Measurements from ENCODE around the gene GPR39.

GPR39 gene

DNA sequence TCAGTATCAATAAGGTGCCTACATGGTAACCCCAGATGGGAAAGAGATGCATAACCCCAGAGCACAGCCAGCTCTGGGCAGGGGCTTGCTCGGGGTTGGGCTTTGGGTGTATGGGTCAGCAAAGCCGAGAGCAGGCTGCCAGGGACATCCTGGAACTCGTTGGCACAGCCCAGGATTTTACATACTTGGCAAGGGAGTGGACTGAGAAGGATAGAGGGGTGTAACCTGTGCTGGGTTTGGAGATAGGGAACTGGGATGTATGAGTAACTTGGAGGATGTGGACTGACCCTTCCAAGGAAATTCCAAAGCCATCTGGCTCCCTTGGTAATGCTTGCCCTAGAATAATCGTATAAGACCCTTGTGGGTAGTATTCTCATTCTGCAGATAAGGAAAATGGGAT is 44.2 kb downstream of the GPR39 start:
- no peaks in the 10 kb centered on the region for H3K79me2 ChIP-seq (ENCODE audit: control insufficient read depth, low read length)
- H3F3A ChIP-seq (ENCODE audit: control insufficient read depth, insufficient read depth) = no peaks in the 10 kb centered on the region
- no peaks in the 10 kb centered on the region for H3K27me3 ChIP-seq (ENCODE audit: control insufficient read depth, low read length)
- peaks cover 3% of the 10 kb centered on the region; the same call in 1 of the 2 replicates for H3K9me3 ChIP-seq (ENCODE audit: control insufficient read depth, insufficient read depth, low read length)
- H3K4me2 ChIP-seq (ENCODE audit: low read length) = no peak overlapping the region
- no peaks in the 10 kb centered on the region for H4K20me1 ChIP-seq (ENCODE audit: control insufficient read depth, insufficient read depth, low read depth, low read length)
- H3K4me3 ChIP-seq (ENCODE audit: low read length) = no peak overlapping the region
- H3K36me3 ChIP-seq (ENCODE audit: control insufficient read depth, low read length) = no peaks in the 10 kb centered on the region
- no peaks in the 10 kb centered on the region for H3K4me1 ChIP-seq (ENCODE audit: control insufficient read depth, low read length)
- no peaks in the 10 kb centered on the region for H3K9me2 ChIP-seq (replicated peaks; ENCODE audit: control insufficient read depth, low read length)
- no peak for TF ChIP-seq EZH2phosphoT487 (IDR thresholded peaks at IDR 0.05; ENCODE audit: borderline replicate concordance, low read length)
- TF ChIP-seq, protein P1, sequence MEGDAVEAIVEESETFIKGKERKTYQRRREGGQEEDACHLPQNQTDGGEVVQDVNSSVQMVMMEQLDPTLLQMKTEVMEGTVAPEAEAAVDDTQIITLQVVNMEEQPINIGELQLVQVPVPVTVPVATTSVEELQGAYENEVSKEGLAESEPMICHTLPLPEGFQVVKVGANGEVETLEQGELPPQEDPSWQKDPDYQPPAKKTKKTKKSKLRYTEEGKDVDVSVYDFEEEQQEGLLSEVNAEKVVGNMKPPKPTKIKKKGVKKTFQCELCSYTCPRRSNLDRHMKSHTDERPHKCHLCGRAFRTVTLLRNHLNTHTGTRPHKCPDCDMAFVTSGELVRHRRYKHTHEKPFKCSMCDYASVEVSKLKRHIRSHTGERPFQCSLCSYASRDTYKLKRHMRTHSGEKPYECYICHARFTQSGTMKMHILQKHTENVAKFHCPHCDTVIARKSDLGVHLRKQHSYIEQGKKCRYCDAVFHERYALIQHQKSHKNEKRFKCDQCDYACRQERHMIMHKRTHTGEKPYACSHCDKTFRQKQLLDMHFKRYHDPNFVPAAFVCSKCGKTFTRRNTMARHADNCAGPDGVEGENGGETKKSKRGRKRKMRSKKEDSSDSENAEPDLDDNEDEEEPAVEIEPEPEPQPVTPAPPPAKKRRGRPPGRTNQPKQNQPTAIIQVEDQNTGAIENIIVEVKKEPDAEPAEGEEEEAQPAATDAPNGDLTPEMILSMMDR (IDR thresholded peaks at IDR 0.05; ENCODE audit: low read depth, low read length, poor library complexity, severe bottlenecking) = no peak
- H3K27ac ChIP-seq (ENCODE audit: low read depth, low read length) = no peak overlapping the region

DNA sequence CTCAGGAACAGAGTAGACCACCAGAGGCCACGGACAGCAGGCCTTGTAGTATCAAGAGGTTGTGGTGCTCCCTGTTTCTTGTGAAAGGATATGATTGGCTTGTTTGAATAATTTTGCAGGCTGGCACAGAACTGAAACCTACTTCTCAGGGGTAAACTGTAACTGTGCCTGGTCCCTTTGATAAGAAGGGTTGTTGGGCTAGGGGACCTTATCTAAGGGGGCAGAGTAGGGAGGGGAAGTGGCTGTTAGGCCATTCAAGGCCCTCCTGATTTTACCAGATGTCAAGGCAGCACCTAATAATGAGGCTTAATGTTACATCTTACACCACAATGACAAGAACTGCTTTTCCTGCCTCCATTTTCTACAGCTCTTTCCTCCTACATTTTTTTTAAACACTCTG is 45.6 kb downstream of the GPR39 start:
- peaks cover 11% of the 10 kb centered on the region; the same call in 1 of the 2 replicates for H3K9me3 ChIP-seq (ENCODE audit: control insufficient read depth, insufficient read depth, low read length)
- no peaks in the 10 kb centered on the region for H3K27me3 ChIP-seq (ENCODE audit: control insufficient read depth, low read length)
- H3K27ac ChIP-seq (ENCODE audit: low read depth, low read length) = no peak overlapping the region
- no peak overlapping the region for H3K4me3 ChIP-seq (ENCODE audit: low read length)
- no peaks in the 10 kb centered on the region for H3K79me2 ChIP-seq (ENCODE audit: control insufficient read depth, low read length)
- no peaks in the 10 kb centered on the region for H3K9me2 ChIP-seq (replicated peaks; ENCODE audit: control insufficient read depth, low read length)
- no peaks in the 10 kb centered on the region for H4K20me1 ChIP-seq (ENCODE audit: control insufficient read depth, insufficient read depth, low read depth, low read length)
- no peaks in the 10 kb centered on the region for H3K36me3 ChIP-seq (ENCODE audit: control insufficient read depth, low read length)
- TF ChIP-seq EZH2phosphoT487 (IDR thresholded peaks at IDR 0.05; ENCODE audit: borderline replicate concordance, low read length) = no peak
- H3F3A ChIP-seq (ENCODE audit: control insufficient read depth, insufficient read depth) = no peaks in the 10 kb centered on the region
- H3K4me1 ChIP-seq (ENCODE audit: control insufficient read depth, low read length) = no peaks in the 10 kb centered on the region
- H3K4me2 ChIP-seq (ENCODE audit: low read length) = no peak overlapping the region

DNA sequence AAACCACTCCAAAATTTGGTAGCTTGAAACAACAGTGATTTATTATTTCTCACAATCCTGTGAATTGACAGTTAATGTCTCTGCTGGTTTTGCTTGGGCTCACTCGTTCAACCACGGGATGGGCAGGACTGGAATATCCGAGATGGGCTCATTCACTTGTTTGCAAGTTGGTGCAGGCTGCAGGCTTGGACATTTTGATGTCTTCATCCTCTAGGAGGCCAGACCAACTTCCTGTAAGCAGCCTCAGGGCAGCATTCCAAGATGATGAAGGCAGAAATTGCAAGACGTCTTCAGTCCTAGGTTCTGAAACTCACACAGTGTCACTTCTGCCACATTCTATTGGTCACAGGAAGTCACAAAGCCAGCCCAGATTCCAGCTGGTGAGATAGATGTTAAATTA is 47.1 kb downstream of the GPR39 start:
- H3K9me2 ChIP-seq (replicated peaks; ENCODE audit: control insufficient read depth, low read length) = no peaks in the 10 kb centered on the region
- no peak overlapping the region for H3K27ac ChIP-seq (ENCODE audit: low read depth, low read length)
- H3K36me3 ChIP-seq (ENCODE audit: control insufficient read depth, low read length) = no peaks in the 10 kb centered on the region
- H3K27me3 ChIP-seq (ENCODE audit: control insufficient read depth, low read length) = no peaks in the 10 kb centered on the region
- H3K4me1 ChIP-seq (ENCODE audit: control insufficient read depth, low read length) = no peaks in the 10 kb centered on the region
- TF ChIP-seq, protein P1 (IDR thresholded peaks at IDR 0.05; ENCODE audit: low read depth, low read length, poor library complexity, severe bottlenecking) = no peak
- no peak for TF ChIP-seq EZH2phosphoT487 (IDR thresholded peaks at IDR 0.05; ENCODE audit: borderline replicate concordance, low read length)
- H3K79me2 ChIP-seq (ENCODE audit: control insufficient read depth, low read length) = no peaks in the 10 kb centered on the region
- H3F3A ChIP-seq (ENCODE audit: control insufficient read depth, insufficient read depth) = no peaks in the 10 kb centered on the region
- peaks cover 14% of the 10 kb centered on the region; the same call in 1 of the 2 replicates for H3K9me3 ChIP-seq (ENCODE audit: control insufficient read depth, insufficient read depth, low read length)
- H3K4me3 ChIP-seq (ENCODE audit: low read length) = no peak overlapping the region
- H3K4me2 ChIP-seq (ENCODE audit: low read length) = no peak overlapping the region
- H4K20me1 ChIP-seq (ENCODE audit: control insufficient read depth, insufficient read depth, low read depth, low read length) = no peaks in the 10 kb centered on the region

DNA sequence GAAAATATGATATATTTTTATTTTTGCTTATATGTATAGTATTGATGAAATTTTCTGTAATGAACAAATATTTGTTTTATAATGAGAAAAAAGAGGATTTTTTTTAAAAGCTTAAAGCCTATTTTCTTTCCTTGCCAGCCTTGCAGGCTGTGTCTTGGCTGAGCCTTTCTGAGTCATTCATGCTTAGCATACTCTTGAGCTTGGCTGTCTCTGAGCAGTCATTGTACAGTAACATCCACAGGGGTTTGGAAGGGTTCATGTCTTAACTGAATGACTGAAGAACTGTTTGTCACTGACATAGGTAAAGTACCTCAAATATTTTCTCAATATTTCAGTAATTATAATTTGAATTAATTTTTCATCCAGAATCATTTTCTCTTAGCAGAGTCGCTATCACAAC is 49.3 kb downstream of the GPR39 start:
- Histone ChIP-seq H3F3A (ENCODE audit: control insufficient read depth, insufficient read depth) (no peaks in the 10 kb centered on the region), H3K4me3 (ENCODE audit: low read length) (no peak overlapping the region)
- TF ChIP-seq EZH2phosphoT487 (IDR thresholded peaks at IDR 0.05; ENCODE audit: borderline replicate concordance, low read length) = no peak
- TF ChIP-seq, protein P1 (IDR thresholded peaks at IDR 0.05; ENCODE audit: low read depth, low read length, poor library complexity, severe bottlenecking) = no peak

More for the DNA sequence above, 49.3 kb downstream of the GPR39 start:
- no peaks in the 10 kb centered on the region for H3K27me3 ChIP-seq (ENCODE audit: control insufficient read depth, low read length)
- H3K36me3 ChIP-seq (ENCODE audit: control insufficient read depth, low read length) = no peaks in the 10 kb centered on the region
- H4K20me1 ChIP-seq (ENCODE audit: control insufficient read depth, insufficient read depth, low read depth, low read length) = no peaks in the 10 kb centered on the region
- H3K4me2 ChIP-seq (ENCODE audit: low read length) = no peak overlapping the region
- no peak overlapping the region for H3K27ac ChIP-seq (ENCODE audit: low read depth, low read length)
- H3K79me2 ChIP-seq (ENCODE audit: control insufficient read depth, low read length) = no peaks in the 10 kb centered on the region
- no peaks in the 10 kb centered on the region for H3K4me1 ChIP-seq (ENCODE audit: control insufficient read depth, low read length)
- peaks cover 16% of the 10 kb centered on the region; the same call in 1 of the 2 replicates for H3K9me3 ChIP-seq (ENCODE audit: control insufficient read depth, insufficient read depth, low read length)
- no peaks in the 10 kb centered on the region for H3K9me2 ChIP-seq (replicated peaks; ENCODE audit: control insufficient read depth, low read length)
